ENCODE results near the gene ABCF2. TPM values are rescaled to one million over a fixed set of nuclear protein-coding genes. Genes with fewer than 3 reads are reported as not detected.

Gene ABCF2
- total RNA-seq, 4 donors from 2014 or later = 30.5 to 43.1 (median 36.5) TPM

DNA sequence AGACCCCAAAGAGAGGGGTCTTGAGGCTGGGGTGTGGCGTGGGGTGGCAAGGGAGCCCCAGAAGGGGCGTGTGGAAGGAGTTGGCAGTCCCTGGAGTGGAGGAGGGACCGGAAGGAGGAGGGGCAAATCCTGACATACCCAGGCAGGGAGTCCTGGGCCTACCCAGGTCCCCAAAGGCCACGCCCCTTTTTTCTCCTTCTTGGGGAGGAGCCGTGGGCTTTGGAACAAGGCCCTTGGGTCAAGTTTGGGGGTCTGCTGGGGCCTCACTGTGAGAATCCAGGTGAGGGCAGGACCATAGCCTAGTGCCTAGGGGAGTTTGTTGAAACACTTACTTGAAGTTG is 22.7 kb upstream of the ABCF2 start:
- Histone ChIP-seq H3K4me3 (peak overlapping the region in 1 of 2 donors; percentile 75), H3K27me3 (peaks cover 11% of the 10 kb centered on the region), H3K27ac (peak overlapping the region; percentile 55 to 96 (median 94)), H3K9me3 (no peaks in the 10 kb centered on the region), H3K36me3 (no peaks in the 10 kb centered on the region), H3K4me1 (peaks cover 0 to 82% (median 59%) of the 10 kb centered on the region in 3 donors)
- peak; percentile 20 for ATAC-seq
- WGBS, 2 donors (ENCODE audit: low coverage in 1 of 2) = 10 to 18% methylated on average over 2 to 4 of the region's 5 CpGs
- no peak for TF ChIP-seq POLR2A (IDR thresholded peaks at IDR 0.05)
- TF ChIP-seq, protein P1, sequence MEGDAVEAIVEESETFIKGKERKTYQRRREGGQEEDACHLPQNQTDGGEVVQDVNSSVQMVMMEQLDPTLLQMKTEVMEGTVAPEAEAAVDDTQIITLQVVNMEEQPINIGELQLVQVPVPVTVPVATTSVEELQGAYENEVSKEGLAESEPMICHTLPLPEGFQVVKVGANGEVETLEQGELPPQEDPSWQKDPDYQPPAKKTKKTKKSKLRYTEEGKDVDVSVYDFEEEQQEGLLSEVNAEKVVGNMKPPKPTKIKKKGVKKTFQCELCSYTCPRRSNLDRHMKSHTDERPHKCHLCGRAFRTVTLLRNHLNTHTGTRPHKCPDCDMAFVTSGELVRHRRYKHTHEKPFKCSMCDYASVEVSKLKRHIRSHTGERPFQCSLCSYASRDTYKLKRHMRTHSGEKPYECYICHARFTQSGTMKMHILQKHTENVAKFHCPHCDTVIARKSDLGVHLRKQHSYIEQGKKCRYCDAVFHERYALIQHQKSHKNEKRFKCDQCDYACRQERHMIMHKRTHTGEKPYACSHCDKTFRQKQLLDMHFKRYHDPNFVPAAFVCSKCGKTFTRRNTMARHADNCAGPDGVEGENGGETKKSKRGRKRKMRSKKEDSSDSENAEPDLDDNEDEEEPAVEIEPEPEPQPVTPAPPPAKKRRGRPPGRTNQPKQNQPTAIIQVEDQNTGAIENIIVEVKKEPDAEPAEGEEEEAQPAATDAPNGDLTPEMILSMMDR (IDR thresholded peaks at IDR 0.05) = no peak
- no peak for TF ChIP-seq EP300 (IDR thresholded peaks at IDR 0.05)
- no peak for TF ChIP-seq POLR2AphosphoS5 (IDR thresholded peaks at IDR 0.05)

DNA sequence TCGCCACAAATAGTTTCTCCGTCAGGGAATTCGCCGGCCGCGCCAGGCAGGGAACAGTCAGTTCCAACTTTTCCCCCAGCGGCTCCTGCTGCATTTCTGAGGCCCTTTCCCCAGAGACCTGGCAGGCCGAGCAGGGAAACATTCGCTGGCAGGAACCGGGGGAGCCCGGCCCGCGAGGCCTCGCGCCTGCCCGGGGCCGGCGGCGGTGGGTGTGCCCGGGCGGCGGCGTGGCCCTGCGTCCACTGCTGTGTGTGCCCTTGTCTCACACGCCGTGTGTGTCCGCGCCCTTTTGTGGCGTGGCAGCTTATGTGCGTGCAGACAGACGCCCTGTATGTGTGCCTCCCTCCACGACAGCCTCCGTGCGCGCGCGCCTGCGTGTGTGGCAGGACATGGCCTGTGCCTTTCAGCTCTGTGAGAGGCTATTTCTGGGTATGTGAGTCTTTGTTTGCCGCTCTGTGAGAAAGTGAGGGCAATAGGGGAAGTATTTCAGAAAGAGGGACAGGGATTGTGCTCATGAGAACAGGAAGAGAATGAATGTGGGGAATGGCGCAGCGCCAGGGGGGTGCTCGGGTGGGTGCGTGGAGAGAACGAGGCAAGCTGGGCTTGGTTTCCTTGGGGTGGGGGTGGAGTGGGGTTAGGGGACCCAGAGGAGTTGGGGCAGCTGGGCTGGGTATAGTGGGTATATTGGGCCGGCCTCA is 22.2 kb upstream of the ABCF2 start:
- TF ChIP-seq POLR2AphosphoS5 (IDR thresholded peaks at IDR 0.05) (peak; percentile 28), POLR2A (IDR thresholded peaks at IDR 0.05) (peak; percentile 13 to 20), EP300 (IDR thresholded peaks at IDR 0.05) (no peak)
- peaks cover 12% of the 10 kb centered on the region for H3K27me3 ChIP-seq
- H3K27ac ChIP-seq = peak overlapping the region; percentile 55 to 96 (median 94)
- peaks cover 0 to 87% (median 60%) of the 10 kb centered on the region in 3 donors for H3K4me1 ChIP-seq
- no peaks in the 10 kb centered on the region for H3K9me3 ChIP-seq
- no peaks in the 10 kb centered on the region for H3K36me3 ChIP-seq
- peak overlapping the region; percentile 37 to 75 for H3K4me3 ChIP-seq
- ATAC-seq = peak; percentile 19
- WGBS, 2 donors (ENCODE audit: low coverage in 1 of 2) = 10 to 57% methylated on average over 1 to 7 of the region's 45 CpGs

DNA sequence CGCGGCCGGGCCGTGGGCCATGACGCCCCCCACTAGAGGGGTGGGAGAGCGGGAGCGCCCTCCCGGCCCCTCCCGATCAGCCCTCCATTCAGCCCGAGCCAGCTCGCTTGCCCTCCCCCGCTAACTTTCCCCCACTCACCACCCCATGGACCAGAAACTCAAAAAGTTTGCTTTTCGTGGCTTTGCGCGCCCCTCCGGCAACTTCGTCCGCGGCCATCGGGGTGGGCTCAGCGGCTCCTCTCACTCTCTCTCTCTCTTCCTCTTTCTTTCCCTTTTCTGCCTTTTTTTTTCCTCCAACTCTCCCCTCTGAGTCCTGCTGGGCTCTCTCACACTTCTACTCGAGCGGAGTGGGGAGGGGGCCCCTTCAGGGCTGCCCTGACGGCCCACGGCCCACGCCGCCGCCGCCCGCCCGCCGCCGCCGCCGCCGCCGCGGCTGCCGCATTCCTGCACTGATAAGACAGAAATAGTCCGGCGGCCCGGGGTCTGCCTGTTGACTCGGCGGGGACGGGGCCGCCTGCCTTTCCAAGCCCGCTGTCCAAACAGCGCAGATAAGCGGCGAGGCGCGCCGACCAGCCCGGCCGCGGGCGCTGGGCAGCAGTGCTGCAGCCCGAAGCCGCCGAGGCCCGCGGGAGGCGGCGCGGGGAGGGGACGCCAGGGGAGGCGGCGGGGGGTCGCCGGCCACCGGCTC is 21.5 kb upstream of the ABCF2 start, which contains the start of gene SMARCD3:
SMARCD3 (minus strand) TSS at position 349 of the 688 bp plus-strand sequence; CDS start at position 217, 132 bp downstream.
- peaks cover 12% of the 10 kb centered on the region for H3K27me3 ChIP-seq
- H3K4me1 ChIP-seq = peaks cover 0 to 93% (median 60%) of the 10 kb centered on the region in 3 donors
- H3K36me3 ChIP-seq = no peaks in the 10 kb centered on the region
- H3K27ac ChIP-seq = peak within 1 kb of the TSS; percentile 55 to 96 (median 94)
- ATAC-seq = peak; percentile 40
- no peak for TF ChIP-seq EP300 (IDR thresholded peaks at IDR 0.05)
- TF ChIP-seq, protein P1 (IDR thresholded peaks at IDR 0.05) = no peak
- TF ChIP-seq POLR2A (IDR thresholded peaks at IDR 0.05) = no peak
- no peak for TF ChIP-seq POLR2AphosphoS5 (IDR thresholded peaks at IDR 0.05)
- peak within 1 kb of the TSS; percentile 37 to 75 for H3K4me3 ChIP-seq
- no peaks in the 10 kb centered on the region for H3K9me3 ChIP-seq
- WGBS, 2 donors (ENCODE audit: low coverage in 1 of 2) = 0% methylated on average over 7 to 8 of the region's 71 CpGs

DNA sequence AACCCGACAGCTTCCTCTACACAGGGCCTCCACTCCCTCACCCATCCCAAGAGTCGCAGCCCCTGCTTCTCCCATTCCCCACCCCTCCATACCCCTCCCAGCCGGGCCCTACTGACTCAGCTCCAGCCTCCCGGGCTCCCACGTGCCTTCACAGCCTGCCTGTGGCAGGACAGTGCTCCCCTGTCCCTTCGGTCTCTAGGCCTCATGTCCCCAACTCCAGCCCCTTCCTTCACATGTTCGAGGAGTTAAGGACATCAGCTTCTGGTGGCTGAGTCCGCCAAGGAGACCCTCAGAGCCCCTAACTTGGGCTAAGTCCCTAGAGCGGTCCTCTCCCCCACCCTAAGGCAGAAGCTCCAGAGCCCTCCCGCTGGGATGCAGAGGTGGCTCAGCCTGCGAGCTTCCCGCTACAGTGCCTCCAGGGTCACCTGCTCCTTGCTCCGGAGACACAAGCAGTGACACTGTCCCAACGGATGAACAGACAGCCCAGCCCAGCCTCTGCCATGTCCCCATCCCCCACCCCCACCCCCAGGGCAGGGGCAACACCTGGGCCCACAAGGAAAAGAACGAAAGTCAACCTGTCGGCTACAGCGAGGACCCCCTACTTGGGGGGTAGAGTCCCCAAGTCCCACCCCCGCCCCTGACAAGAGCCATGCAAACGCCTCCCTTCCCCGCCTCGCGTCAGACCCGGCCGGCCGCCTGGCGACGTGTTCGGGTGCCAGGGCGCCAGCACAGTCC is 20.8 kb upstream of the ABCF2 start:
- peaks cover 12% of the 10 kb centered on the region for H3K27me3 ChIP-seq
- H3K4me1 ChIP-seq = peaks cover 0 to 93% (median 56%) of the 10 kb centered on the region in 3 donors
- no peaks in the 10 kb centered on the region for H3K36me3 ChIP-seq
- TF ChIP-seq EP300 (IDR thresholded peaks at IDR 0.05) (no peak), POLR2A (IDR thresholded peaks at IDR 0.05) (no peak), POLR2AphosphoS5 (IDR thresholded peaks at IDR 0.05) (no peak)
- TF ChIP-seq, protein P1 (IDR thresholded peaks at IDR 0.05) = no peak
- no peaks in the 10 kb centered on the region for H3K9me3 ChIP-seq
- peak overlapping the region; percentile 55 to 96 (median 94) for H3K27ac ChIP-seq
- H3K4me3 ChIP-seq = peak overlapping the region; percentile 37 to 75
- 0 to 15% methylated on average over 5 to 7 of the region's 29 CpGs for WGBS, 2 donors (ENCODE audit: low coverage in 1 of 2)
- ATAC-seq = no peak

All from gastroesophageal sphincter (tissue), 4 donors.